GM18951 (cell line): Measurements from ENCODE around the gene LLCFC1.

Source experiments
- POLR2A ChIP-seq: IDR thresholded peaks from 4 replicates; pipeline ENCODE4 v1.6.1; 2011; ENCODE audit warnings: mild to moderate bottlenecking; ENCODE audit not compliant: insufficient read length, insufficient read depth; ENCODE audit errors: extremely low read depth
- in situ Hi-C: fragments of 300-500 bp; cut with MboI; formaldehyde crosslinking; loops from one replicate; pipeline ENCODE4 v1.12.0; 2022; ENCODE audit warnings: low sequenced_read_pairs, mixed read lengths, inconsistent platforms; ENCODE audit not compliant: unreplicated experiment

LLCFC1 gene

GRCh38 chr7:142939226-142939910, at the start of gene LLCFC1:
Gene LLCFC1 (plus strand): TSS chr7:142939484. CDS start chr7:142939622, 138 bp downstream.
- in situ Hi-C loops, result no loop called here
- no peak for TF ChIP-seq POLR2A

- in situ Hi-C loops, result no loop called here
- no peak for TF ChIP-seq POLR2A
Measured at GRCh38 chr7:142889816-142890215, 49.5 kb upstream of the LLCFC1 start.

GRCh38 chr7:142890874-142891485, 48.3 kb upstream of the LLCFC1 start:
- TF ChIP-seq POLR2A, result no peak
- in situ Hi-C loops, result no loop called here

- in situ Hi-C loops, result no loop called here
- no peak for TF ChIP-seq POLR2A
Measured at GRCh38 chr7:142891490-142892082, 47.7 kb upstream of the LLCFC1 start.

- TF ChIP-seq POLR2A, result no peak
- in situ Hi-C loops, result no loop called here
Measured at GRCh38 chr7:142892951-142893350, 46.3 kb upstream of the LLCFC1 start.

DNA sequence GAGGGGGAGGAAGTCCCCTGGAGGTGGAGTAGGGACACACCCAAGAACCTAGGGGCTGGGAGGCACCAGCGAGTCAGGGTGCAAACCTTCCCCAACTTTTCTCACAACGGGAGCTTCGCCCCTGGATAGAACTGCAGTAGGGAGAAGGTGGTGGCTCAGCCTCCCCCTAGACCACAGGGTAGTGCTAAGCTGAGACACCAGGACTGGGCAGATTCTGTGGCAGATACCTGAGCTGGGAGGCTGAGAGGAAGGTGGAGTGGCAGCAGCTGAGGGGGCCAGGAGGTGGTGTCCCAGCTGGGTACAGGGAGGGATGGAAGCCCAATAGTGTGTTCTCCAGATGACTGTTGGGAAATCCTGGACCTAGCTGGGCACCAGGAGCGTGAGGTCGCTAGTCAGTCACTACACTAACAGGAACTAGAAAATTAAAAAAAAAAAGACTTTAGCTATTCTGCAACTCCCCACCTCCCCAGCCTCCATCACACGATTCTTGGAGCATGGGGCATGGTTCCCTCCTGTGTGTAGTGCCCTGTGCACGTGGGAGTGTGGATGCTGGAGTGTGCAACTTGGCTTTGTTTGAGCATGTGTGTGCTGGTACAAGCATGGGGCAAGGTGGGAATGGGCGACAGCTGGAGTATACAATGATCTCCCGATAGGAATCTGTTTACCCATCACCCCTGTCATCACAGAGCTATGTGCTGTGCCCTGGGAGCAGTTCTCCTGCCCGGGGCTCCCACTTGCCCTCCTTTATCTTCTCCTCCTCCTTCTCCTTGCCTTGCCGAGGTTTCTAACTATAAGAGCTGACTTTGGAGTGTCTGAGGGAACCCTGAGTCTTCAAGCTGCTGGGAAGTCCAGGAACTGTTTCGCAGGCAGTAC, 44.9 kb upstream of the LLCFC1 start:
- TF ChIP-seq POLR2A, result no peak
- in situ Hi-C loops, result no loop called here

DNA sequence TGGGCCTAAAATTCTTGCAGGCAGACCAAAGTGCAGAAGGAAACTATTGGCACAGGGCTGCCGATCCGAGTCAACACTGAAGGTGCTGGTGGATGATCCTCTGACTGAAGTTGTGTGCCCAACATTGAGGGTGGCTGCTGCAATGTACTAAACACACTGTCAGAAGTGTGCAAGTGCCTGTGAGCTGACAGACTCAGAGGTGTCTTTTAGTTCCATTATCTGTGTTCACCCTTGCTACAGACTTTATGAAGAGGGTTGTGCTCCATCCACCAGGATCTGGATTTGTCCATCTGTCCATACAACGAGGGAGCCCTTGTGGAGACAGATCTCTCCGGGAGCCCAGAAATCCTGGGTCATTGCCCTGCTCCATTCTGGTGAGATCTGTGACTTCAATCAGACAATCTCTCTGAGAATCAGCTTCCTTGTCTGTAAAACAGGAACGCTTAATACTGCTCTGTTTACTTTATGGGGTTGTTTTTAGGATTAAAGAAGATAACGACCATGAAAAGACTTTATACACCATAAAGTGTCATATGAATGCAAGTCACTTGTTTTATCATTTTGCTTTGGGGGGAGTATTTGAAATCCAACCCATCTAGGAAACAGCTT, 44.2 kb upstream of the LLCFC1 start:
- no peak for TF ChIP-seq POLR2A
- in situ Hi-C loops, result no loop called here

- in situ Hi-C loops, result no loop called here
Measured at GRCh38 chr7:142896151-142896550, 43.1 kb upstream of the LLCFC1 start.

GRCh38 chr7:142896741-142897379, 42.4 kb upstream of the LLCFC1 start:
- TF ChIP-seq POLR2A, result no peak
- in situ Hi-C loops, result no loop called here

More at GRCh38 chr7:142896151-142896550, 43.1 kb upstream of the LLCFC1 start:
- no peak for TF ChIP-seq POLR2A

DNA sequence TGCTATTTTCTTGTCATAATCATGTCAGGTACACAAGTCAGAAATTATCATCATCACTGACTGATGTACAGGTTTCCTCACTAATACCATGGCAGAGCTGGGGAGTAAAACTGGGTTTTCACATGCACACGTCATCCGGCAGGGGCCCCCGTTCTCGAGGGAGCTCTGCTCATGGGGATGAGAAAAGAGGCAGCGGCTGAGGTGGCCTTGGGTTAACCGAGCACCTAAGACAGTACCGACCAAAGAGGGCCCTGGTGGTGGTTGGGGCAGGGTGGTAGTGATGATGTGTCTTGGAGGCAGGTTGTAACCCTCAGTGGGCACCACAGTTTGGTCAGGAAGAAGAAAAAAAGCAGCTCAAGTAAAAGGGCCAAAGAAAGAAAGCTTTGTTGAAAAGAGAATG, 41.6 kb upstream of the LLCFC1 start:
- in situ Hi-C loops, result no loop called here
- no peak for TF ChIP-seq POLR2A

DNA sequence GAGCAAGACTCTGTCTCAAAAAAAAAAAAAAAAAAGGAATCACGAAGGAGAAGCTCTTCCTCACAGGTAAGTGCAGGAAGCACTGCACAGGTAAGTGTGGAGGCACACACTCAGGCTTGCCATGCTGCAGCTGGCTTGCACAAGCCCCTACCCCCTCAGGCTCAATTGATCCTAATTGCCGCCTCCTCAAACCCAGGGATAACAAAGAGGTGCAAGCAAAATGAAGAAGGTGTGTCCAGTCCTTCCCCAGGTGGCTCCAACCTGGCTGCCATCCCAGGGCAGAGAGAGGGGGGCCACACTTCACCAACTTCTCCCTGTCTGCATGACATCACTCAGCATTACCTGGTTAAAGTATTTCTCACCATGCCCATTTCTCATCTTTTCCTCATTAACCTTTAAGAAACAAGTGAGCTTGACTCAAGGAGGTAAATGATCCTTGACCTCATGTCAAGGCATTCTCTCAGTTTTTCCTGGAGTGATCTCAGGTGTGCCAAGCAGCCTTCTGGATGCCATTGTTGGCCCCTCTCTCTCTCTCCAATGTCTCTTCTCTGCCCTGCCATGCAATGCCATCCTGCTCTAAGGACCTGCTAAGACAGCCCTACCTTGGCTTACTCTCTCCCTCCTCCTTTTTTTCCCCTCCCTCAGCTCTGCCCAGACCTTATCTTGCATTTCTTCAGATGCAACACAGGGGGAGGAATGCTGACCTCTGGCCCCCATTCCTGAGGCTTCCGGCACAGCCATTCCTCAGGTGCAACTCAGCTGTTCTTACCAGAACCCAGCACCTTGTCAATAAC, 40.7 kb upstream of the LLCFC1 start:
- no peak for TF ChIP-seq POLR2A
- in situ Hi-C loops, result no loop called here

GRCh38 chr7:142899661-142900060, 39.6 kb upstream of the LLCFC1 start:
- TF ChIP-seq POLR2A, result no peak
- in situ Hi-C loops, result no loop called here
